ENCODE measurements around the gene DNAJC16.

DNA sequence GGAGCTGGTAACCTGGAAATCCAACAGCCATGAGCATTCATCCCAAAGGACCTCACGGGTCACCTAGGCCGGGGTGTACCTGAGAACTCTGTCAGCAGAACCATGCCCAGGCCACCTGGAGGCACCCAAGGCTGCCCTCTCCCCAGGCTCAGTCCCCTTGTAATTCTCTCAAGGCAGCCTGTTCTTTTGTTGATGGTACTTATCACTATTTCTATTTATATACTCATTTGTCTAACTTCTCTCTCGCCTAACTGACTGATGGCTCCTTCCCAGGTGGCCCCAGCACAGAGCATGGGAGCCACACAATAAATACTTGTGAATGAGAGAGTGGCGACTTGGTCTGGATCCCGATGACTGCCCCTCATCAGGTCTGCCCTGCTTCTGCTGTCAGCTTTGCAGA is 19.4 kb upstream of the DNAJC16 start:
- TF ChIP-seq TAF1 (IDR thresholded peaks at IDR 0.05; ENCODE audit: borderline replicate concordance, insufficient read depth, low read length) (no peak), FOXP2 (optimal IDR thresholded peaks at IDR 0.05; ENCODE audit: borderline replicate concordance, extremely low read depth, extremely low read length, insufficient read depth) (no peak), POLR2AphosphoS5 (IDR thresholded peaks at IDR 0.05; ENCODE audit: low read depth, low read length) (no peak), SIN3A (IDR thresholded peaks at IDR 0.05; ENCODE audit: borderline replicate concordance, insufficient read depth, low read length) (no peak)
- TF ChIP-seq, protein P1, sequence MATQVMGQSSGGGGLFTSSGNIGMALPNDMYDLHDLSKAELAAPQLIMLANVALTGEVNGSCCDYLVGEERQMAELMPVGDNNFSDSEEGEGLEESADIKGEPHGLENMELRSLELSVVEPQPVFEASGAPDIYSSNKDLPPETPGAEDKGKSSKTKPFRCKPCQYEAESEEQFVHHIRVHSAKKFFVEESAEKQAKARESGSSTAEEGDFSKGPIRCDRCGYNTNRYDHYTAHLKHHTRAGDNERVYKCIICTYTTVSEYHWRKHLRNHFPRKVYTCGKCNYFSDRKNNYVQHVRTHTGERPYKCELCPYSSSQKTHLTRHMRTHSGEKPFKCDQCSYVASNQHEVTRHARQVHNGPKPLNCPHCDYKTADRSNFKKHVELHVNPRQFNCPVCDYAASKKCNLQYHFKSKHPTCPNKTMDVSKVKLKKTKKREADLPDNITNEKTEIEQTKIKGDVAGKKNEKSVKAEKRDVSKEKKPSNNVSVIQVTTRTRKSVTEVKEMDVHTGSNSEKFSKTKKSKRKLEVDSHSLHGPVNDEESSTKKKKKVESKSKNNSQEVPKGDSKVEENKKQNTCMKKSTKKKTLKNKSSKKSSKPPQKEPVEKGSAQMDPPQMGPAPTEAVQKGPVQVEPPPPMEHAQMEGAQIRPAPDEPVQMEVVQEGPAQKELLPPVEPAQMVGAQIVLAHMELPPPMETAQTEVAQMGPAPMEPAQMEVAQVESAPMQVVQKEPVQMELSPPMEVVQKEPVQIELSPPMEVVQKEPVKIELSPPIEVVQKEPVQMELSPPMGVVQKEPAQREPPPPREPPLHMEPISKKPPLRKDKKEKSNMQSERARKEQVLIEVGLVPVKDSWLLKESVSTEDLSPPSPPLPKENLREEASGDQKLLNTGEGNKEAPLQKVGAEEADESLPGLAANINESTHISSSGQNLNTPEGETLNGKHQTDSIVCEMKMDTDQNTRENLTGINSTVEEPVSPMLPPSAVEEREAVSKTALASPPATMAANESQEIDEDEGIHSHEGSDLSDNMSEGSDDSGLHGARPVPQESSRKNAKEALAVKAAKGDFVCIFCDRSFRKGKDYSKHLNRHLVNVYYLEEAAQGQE (IDR thresholded peaks at IDR 0.05; ENCODE audit: insufficient read depth in 1 of 2, low read depth in 2 of 2, low read length in 2 of 2), result no peak

Data from PFSK-1 (cell line).